B cell (primary cell): Measurements from ENCODE around the gene PAXIP1. TPM values are rescaled to one million over a fixed set of nuclear protein-coding genes. Genes with fewer than 3 reads are reported as not detected.

Experiments used
- ATAC-seq: fragments of 200-7000 bp; cut with Tn5 transposase; one replicate; pipeline ENCODE4 v1.10.0; 2021; ENCODE audit warnings: low read depth, mild to moderate bottlenecking, moderate number of reproducible peaks, moderate library complexity
- CTCF ChIA-PET: fragments of 350-600 bp; sonication (Branson Sonifier 250); formaldehyde crosslinking; loops from one replicate; lab custom pipeline; 2021; ENCODE audit warnings: antibody characterized with exemption, inconsistent platforms; lab: Charles Lee
- POLR2A ChIA-PET: fragments of 350-600 bp; sonication (Branson Sonifier 250); formaldehyde crosslinking; loops from one replicate; lab custom pipeline; 2021; ENCODE audit warnings: antibody characterized with exemption; lab: Charles Lee
- DNase-seq: peaks from one replicate; pipeline ENCODE4 v3.0.0; 2013
- H2AFZ ChIP-seq: 2 replicates; pipeline ENCODE4 v1.6.1; 2012; ENCODE audit warnings: mild to moderate bottlenecking, low read depth, low read length; ENCODE audit not compliant: insufficient read depth, poor library complexity, severe bottlenecking
- H3K27ac ChIP-seq, 2 donors: 1 replicate in 1 of 2; 2 replicates in 1 of 2; pipeline ENCODE4 v1.5.1; 2012 to 2013; ENCODE audit warnings: low read length in 2 of 2, mild to moderate bottlenecking in 2 of 2, moderate library complexity in 1 of 2
- H3K27me3 ChIP-seq, 4 experiments: fragments of 200-600 bp in 1 of 4; sonication (generic) in 1 of 4; replicated peaks in 1 of 4; 1 replicate in 2 of 4; 2 replicates in 2 of 4; pipeline versions ENCODE4 v1.6.1 to v1.7.0; 2013 to 2016; ENCODE audit warnings: low read length in 3 of 4, mild to moderate bottlenecking in 2 of 4, mixed read lengths in 1 of 4, moderate library complexity in 1 of 4; ENCODE audit not compliant: insufficient read depth in 4 of 4, control insufficient read depth in 3 of 4; ENCODE audit errors: control extremely low read depth in 1 of 4
- H3K36me3 ChIP-seq, 2 experiments: replicated peaks in 1 of 2; 1 replicate in 1 of 2; 2 replicates in 1 of 2; pipeline versions ENCODE4 v1.6.1 to v1.7.1; 2013; ENCODE audit warnings: low read length in 1 of 2; ENCODE audit not compliant: insufficient read depth in 2 of 2, control insufficient read depth in 1 of 2; ENCODE audit errors: control extremely low read depth in 1 of 2, extremely low read depth in 1 of 2
- H3K4me1 ChIP-seq, 2 donors: fragments of 200-600 bp in 1 of 2; sonication (generic) in 1 of 2; 1 replicate in 1 of 2; 2 replicates in 1 of 2; pipeline versions ENCODE4 v1.5.1 to v1.6.1; 2013 to 2017; ENCODE audit warnings: low read length in 2 of 2; ENCODE audit not compliant: control insufficient read depth in 2 of 2, insufficient read depth in 2 of 2
- H3K4me2 ChIP-seq: replicated peaks from 2 replicates; pipeline ENCODE3; 2012; ENCODE audit warnings: mild to moderate bottlenecking, low read depth, low read length; ENCODE audit not compliant: poor library complexity, severe bottlenecking
- H3K4me3 ChIP-seq, 5 experiments: fragments of 200-600 bp in 1 of 5; sonication (generic) in 1 of 5; 1 replicate in 3 of 5; 2 replicates in 2 of 5; pipeline versions ENCODE4 v1.5.1 to v1.7.0; 2011 to 2016; ENCODE audit warnings: low read length in 4 of 5, mild to moderate bottlenecking in 4 of 5, low read depth in 2 of 5, control low read depth in 1 of 5, moderate library complexity in 1 of 5; ENCODE audit not compliant: insufficient read depth in 1 of 5; ENCODE audit errors: control extremely low read depth in 1 of 5, extremely low read depth in 1 of 5
- H3K79me2 ChIP-seq: fragments of 200-600 bp; sonication (generic); one replicate; pipeline ENCODE4 v1.6.0; 2016; ENCODE audit warnings: low read length; ENCODE audit not compliant: control insufficient read depth, insufficient read depth
- H3K9ac ChIP-seq: fragments of 200-600 bp; sonication (generic); 2 replicates; pipeline ENCODE4 v1.6.1; 2017; ENCODE audit warnings: mild to moderate bottlenecking, low read length, moderate library complexity
- H3K9me3 ChIP-seq, 3 donors: one replicate each; pipeline versions ENCODE4 v1.6.1 to v1.7.1; 2013; ENCODE audit warnings: low read length in 2 of 3; ENCODE audit not compliant: control insufficient read depth in 2 of 3, insufficient read depth in 1 of 3; ENCODE audit errors: control extremely low read depth in 1 of 3
- H4K20me1 ChIP-seq: 2 replicates; pipeline ENCODE4 v1.6.0; 2012; ENCODE audit warnings: mild to moderate bottlenecking, low read length; ENCODE audit not compliant: insufficient read depth, control insufficient read depth, poor library complexity, severe bottlenecking
- H3K27ac Mint-ChIP-seq: one replicate; pipeline ENCODE4 v1.8.0; 2021; ENCODE audit warnings: mixed read lengths
- H3K27me3 Mint-ChIP-seq: one replicate; pipeline ENCODE4 v1.8.0; 2021; ENCODE audit warnings: mixed read lengths
- H3K4me1 Mint-ChIP-seq: one replicate; pipeline ENCODE4 v1.8.0; 2021; ENCODE audit warnings: mixed read lengths
- H3K4me3 Mint-ChIP-seq: one replicate; pipeline ENCODE4 v1.8.0; 2021; ENCODE audit warnings: mixed read lengths
- H3K9me3 Mint-ChIP-seq: one replicate; pipeline ENCODE4 v1.8.0; 2022; ENCODE audit warnings: mixed read lengths; ENCODE audit not compliant: insufficient read depth
- EZH2 ChIP-seq: IDR thresholded peaks from 2 replicates; pipeline ENCODE4 v1.6.1; 2012; ENCODE audit warnings: borderline replicate concordance, low read depth, mild to moderate bottlenecking, moderate library complexity, low read length; ENCODE audit not compliant: insufficient read depth, poor library complexity, severe bottlenecking
- WGBS: methylation state at CpG from one replicate; pipeline ENCODE4 v1.1.5; 2013; ENCODE audit warnings: missing lambda C conversion rate; ENCODE audit not compliant: insufficient coverage; 5-methylcytosine and 5-hydroxymethylcytosine counted together
- intact Hi-C: fragments of 100-400 bp; cut with micrococcal nuclease; formaldehyde crosslinking; loops from one replicate; pipeline ENCODE4 v1.10.0; 2022
- polyA plus RNA-seq: library from polyadenylated mRNA; depleted of rRNA; stranded (reverse); fragments of >200 nt; gene quantifications from 2 replicates; pipeline ENCODE4 v1.2.3, GENCODE V29; 2012
- total RNA-seq, 2 donors: library from RNA; stranded (reverse); fragments of 120-200 nt in 1 of 2; gene quantifications; 1 replicate in 1 of 2; 2 replicates in 1 of 2; pipeline versions ENCODE4 v1.2.3 to v1.2.4, GENCODE V29; 2013 to 2022
- TF ChIP-seq, protein P1 (sequence below): fragments of 200-600 bp; IDR thresholded peaks from one replicate; pipeline ENCODE4 v1.8.0; 2022; ENCODE audit warnings: antibody characterized with exemption, mild to moderate bottlenecking

The PAXIP1 gene
- total and polyA plus RNA-seq, 2 donors (not counting 1 experiment from before 2014, with no cell fraction given) = 9.2 to 18.5 TPM

- H3K27me3 ChIP-seq = peaks cover 0 to 21% (median 9%) of the 10 kb centered on the region in 4 experiments
- DNase-seq (no peak), ATAC-seq (no peak)
- no peak overlapping the region for H3K27ac ChIP-seq
- H4K20me1 ChIP-seq = no peaks in the 10 kb centered on the region
- Mint-ChIP-seq H3K9me3 (no peaks in the 10 kb centered on the region), H3K4me1 (peaks cover 5% of the 10 kb centered on the region), H3K27me3 (peaks cover 41% of the 10 kb centered on the region), H3K27ac (no peak overlapping the region), H3K4me3 (no peak overlapping the region)
- intact Hi-C loops = no loop called here
- no peak overlapping the region for H3K4me2 ChIP-seq
- peaks cover 7 to 9% of the 10 kb centered on the region in 2 donors for H3K4me1 ChIP-seq
- 86% methylated on average over 7 of the region's 13 CpGs for WGBS
- ChIA-PET POLR2A (no interaction called here), CTCF (interaction anchor here (1.1 kb wide), 1 partner anchor 59 kb away, joined by 3 read pairs; no protein-coding TSS in a partner anchor)
- no peaks in the 10 kb centered on the region for H3K79me2 ChIP-seq
- H3K36me3 ChIP-seq = no peaks in the 10 kb centered on the region
- no peak overlapping the region for H3K4me3 ChIP-seq
- no peak for TF ChIP-seq EZH2
- TF ChIP-seq, protein P1, sequence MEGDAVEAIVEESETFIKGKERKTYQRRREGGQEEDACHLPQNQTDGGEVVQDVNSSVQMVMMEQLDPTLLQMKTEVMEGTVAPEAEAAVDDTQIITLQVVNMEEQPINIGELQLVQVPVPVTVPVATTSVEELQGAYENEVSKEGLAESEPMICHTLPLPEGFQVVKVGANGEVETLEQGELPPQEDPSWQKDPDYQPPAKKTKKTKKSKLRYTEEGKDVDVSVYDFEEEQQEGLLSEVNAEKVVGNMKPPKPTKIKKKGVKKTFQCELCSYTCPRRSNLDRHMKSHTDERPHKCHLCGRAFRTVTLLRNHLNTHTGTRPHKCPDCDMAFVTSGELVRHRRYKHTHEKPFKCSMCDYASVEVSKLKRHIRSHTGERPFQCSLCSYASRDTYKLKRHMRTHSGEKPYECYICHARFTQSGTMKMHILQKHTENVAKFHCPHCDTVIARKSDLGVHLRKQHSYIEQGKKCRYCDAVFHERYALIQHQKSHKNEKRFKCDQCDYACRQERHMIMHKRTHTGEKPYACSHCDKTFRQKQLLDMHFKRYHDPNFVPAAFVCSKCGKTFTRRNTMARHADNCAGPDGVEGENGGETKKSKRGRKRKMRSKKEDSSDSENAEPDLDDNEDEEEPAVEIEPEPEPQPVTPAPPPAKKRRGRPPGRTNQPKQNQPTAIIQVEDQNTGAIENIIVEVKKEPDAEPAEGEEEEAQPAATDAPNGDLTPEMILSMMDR = no peak
- peaks cover 0 to 3% (median 0%) of the 10 kb centered on the region in 3 donors for H3K9me3 ChIP-seq
- H2AFZ ChIP-seq = no peak overlapping the region
- H3K9ac ChIP-seq = no peak overlapping the region
Measured at GRCh38 chr7:154916856-154917807, 85.8 kb downstream of the PAXIP1 start.

GRCh38 chr7:154916381-154916780 is 86.5 kb downstream of the PAXIP1 start:
- no peaks in the 10 kb centered on the region for H3K36me3 ChIP-seq
- WGBS = 93% methylated on average over 14 of the region's 14 CpGs
- peaks cover 7 to 9% of the 10 kb centered on the region in 2 donors for H3K4me1 ChIP-seq
- H3K4me3 ChIP-seq = no peak overlapping the region
- no peaks in the 10 kb centered on the region for H3K79me2 ChIP-seq
- Mint-ChIP-seq H3K4me1 (peaks cover 5% of the 10 kb centered on the region), H3K4me3 (no peak overlapping the region), H3K9me3 (no peaks in the 10 kb centered on the region), H3K27me3 (peaks cover 36% of the 10 kb centered on the region), H3K27ac (no peak overlapping the region)
- no peak overlapping the region for H3K4me2 ChIP-seq
- DNase-seq = no peak
- intact Hi-C loops = no loop called here
- ChIA-PET POLR2A (no interaction called here), CTCF (no interaction called here)
- no peak for ATAC-seq
- no peaks in the 10 kb centered on the region for H4K20me1 ChIP-seq
- no peak overlapping the region for H2AFZ ChIP-seq
- TF ChIP-seq EZH2 = no peak
- TF ChIP-seq, protein P1 = no peak
- H3K9ac ChIP-seq = no peak overlapping the region
- peaks cover 0 to 21% (median 9%) of the 10 kb centered on the region in 4 experiments for H3K27me3 ChIP-seq
- no peak overlapping the region for H3K27ac ChIP-seq
- peaks cover 0 to 9% (median 0%) of the 10 kb centered on the region in 3 donors for H3K9me3 ChIP-seq
